Measurements from ENCODE around the gene TTBK1.

TTBK1 gene

GRCh38 chr6:43285832-43286231, 42.6 kb downstream of the TTBK1 start:
- no peak for DNase-seq
- Histone ChIP-seq H2AK5ac (ENCODE audit: low read length) (no peak overlapping the region), H3K4me3 (ENCODE audit: low read depth, low read length) (no peak overlapping the region), H3K9ac (ENCODE audit: low read length) (no peak overlapping the region), H2BK120ac (ENCODE audit: insufficient read depth, low read length, poor library complexity) (no peak overlapping the region), H3K18ac (ENCODE audit: low read length) (no peak overlapping the region), H2BK12ac (ENCODE audit: low read length) (no peak overlapping the region), H3K9me3 (ENCODE audit: insufficient read depth, low read depth, low read length) (no peaks in the 10 kb centered on the region), H3K79me1 (ENCODE audit: low read length) (no peaks in the 10 kb centered on the region), H3K36me3 (ENCODE audit: control insufficient read depth in 1 of 2, insufficient read depth in 2 of 2, low read length in 2 of 2) (no peaks in the 10 kb centered on the region), H3K23ac (ENCODE audit: low read length) (no peak overlapping the region), H3K4me1 (ENCODE audit: control insufficient read depth in 1 of 2, insufficient read depth in 2 of 2, low read length in 2 of 2) (peaks cover 0 to 5% of the 10 kb centered on the region in 2 experiments), H2AFZ (ENCODE audit: insufficient read depth, low read length, poor library complexity) (no peak overlapping the region), H3K27ac (ENCODE audit: low read depth, low read length) (no peak overlapping the region), H3K14ac (ENCODE audit: low read length) (no peak overlapping the region), H2BK5ac (ENCODE audit: low read depth, low read length, poor library complexity) (no peak overlapping the region), H3K79me2 (ENCODE audit: control insufficient read depth, insufficient read depth, low read length, poor library complexity) (no peaks in the 10 kb centered on the region), H3K4me2 (ENCODE audit: low read length) (no peak overlapping the region), H4K91ac (ENCODE audit: low read depth, low read length) (no peak overlapping the region), H3K27me3 (ENCODE audit: insufficient read depth, low read length) (peaks cover 7% of the 10 kb centered on the region), H3K4ac (ENCODE audit: low read depth, low read length) (no peak overlapping the region), H4K12ac (ENCODE audit: low read depth, low read length) (no peak overlapping the region), H4K8ac (ENCODE audit: low read depth, low read length) (no peak overlapping the region)
- WGBS (ENCODE audit: extremely low coverage, insufficient coverage, insufficient read length) = no CpG with 5 or more reads among the region's 5 CpGs

- H3K23ac ChIP-seq (ENCODE audit: low read length) = no peak overlapping the region
- H3K4me2 ChIP-seq (ENCODE audit: low read length) = no peak overlapping the region
- WGBS (ENCODE audit: extremely low coverage, insufficient coverage, insufficient read length) = no CpG with 5 or more reads among the region's 6 CpGs
These were observed 43.2 kb downstream of the TTBK1 start for GRCh38 chr6:43286456-43286979.

GRCh38 chr6:43286980-43287716, 43.9 kb downstream of the TTBK1 start:
- H2AK5ac ChIP-seq (ENCODE audit: low read length) = no peak overlapping the region
- H3K23ac ChIP-seq (ENCODE audit: low read length) = no peak overlapping the region
- no peak overlapping the region for H3K4ac ChIP-seq (ENCODE audit: low read depth, low read length)
- no peak overlapping the region for H4K12ac ChIP-seq (ENCODE audit: low read depth, low read length)
- H3K4me1 ChIP-seq (ENCODE audit: control insufficient read depth in 1 of 2, insufficient read depth in 2 of 2, low read length in 2 of 2) = peaks cover 0 to 4% of the 10 kb centered on the region in 2 experiments
- WGBS (ENCODE audit: extremely low coverage, insufficient coverage, insufficient read length) = no CpG with 5 or more reads among the region's 10 CpGs
- H3K9ac ChIP-seq (ENCODE audit: low read length) = no peak overlapping the region
- H2BK12ac ChIP-seq (ENCODE audit: low read length) = no peak overlapping the region
- H3K27me3 ChIP-seq (ENCODE audit: insufficient read depth, low read length) = peaks cover 7% of the 10 kb centered on the region
- no peaks in the 10 kb centered on the region for H3K79me2 ChIP-seq (ENCODE audit: control insufficient read depth, insufficient read depth, low read length, poor library complexity)
- no peak overlapping the region for H3K4me3 ChIP-seq (ENCODE audit: low read depth, low read length)
- H3K14ac ChIP-seq (ENCODE audit: low read length) = no peak overlapping the region
- H2AFZ ChIP-seq (ENCODE audit: insufficient read depth, low read length, poor library complexity) = no peak overlapping the region
- H2BK120ac ChIP-seq (ENCODE audit: insufficient read depth, low read length, poor library complexity) = no peak overlapping the region
- H4K8ac ChIP-seq (ENCODE audit: low read depth, low read length) = no peak overlapping the region
- H3K9me3 ChIP-seq (ENCODE audit: insufficient read depth, low read depth, low read length) = no peaks in the 10 kb centered on the region
- DNase-seq = no peak
- no peaks in the 10 kb centered on the region for H3K36me3 ChIP-seq (ENCODE audit: control insufficient read depth in 1 of 2, insufficient read depth in 2 of 2, low read length in 2 of 2)
- H4K91ac ChIP-seq (ENCODE audit: low read depth, low read length) = no peak overlapping the region
- no peak overlapping the region for H3K27ac ChIP-seq (ENCODE audit: low read depth, low read length)
- no peak overlapping the region for H3K4me2 ChIP-seq (ENCODE audit: low read length)
- no peak overlapping the region for H2BK5ac ChIP-seq (ENCODE audit: low read depth, low read length, poor library complexity)
- H3K18ac ChIP-seq (ENCODE audit: low read length) = no peak overlapping the region
- H3K79me1 ChIP-seq (ENCODE audit: low read length) = no peaks in the 10 kb centered on the region

More at GRCh38 chr6:43286456-43286979, 43.2 kb downstream of the TTBK1 start:
- DNase-seq = no peak
- Histone ChIP-seq H3K14ac (ENCODE audit: low read length) (no peak overlapping the region), H3K27me3 (ENCODE audit: insufficient read depth, low read length) (peaks cover 7% of the 10 kb centered on the region), H3K27ac (ENCODE audit: low read depth, low read length) (no peak overlapping the region), H3K18ac (ENCODE audit: low read length) (no peak overlapping the region), H2BK5ac (ENCODE audit: low read depth, low read length, poor library complexity) (no peak overlapping the region), H3K79me1 (ENCODE audit: low read length) (no peaks in the 10 kb centered on the region), H3K9me3 (ENCODE audit: insufficient read depth, low read depth, low read length) (no peaks in the 10 kb centered on the region), H3K9ac (ENCODE audit: low read length) (no peak overlapping the region), H2AK5ac (ENCODE audit: low read length) (no peak overlapping the region), H3K4me1 (ENCODE audit: control insufficient read depth in 1 of 2, insufficient read depth in 2 of 2, low read length in 2 of 2) (peaks cover 0 to 4% of the 10 kb centered on the region in 2 experiments), H3K4me3 (ENCODE audit: low read depth, low read length) (no peak overlapping the region), H4K12ac (ENCODE audit: low read depth, low read length) (no peak overlapping the region), H4K8ac (ENCODE audit: low read depth, low read length) (no peak overlapping the region), H2BK12ac (ENCODE audit: low read length) (no peak overlapping the region), H2BK120ac (ENCODE audit: insufficient read depth, low read length, poor library complexity) (no peak overlapping the region), H3K36me3 (ENCODE audit: control insufficient read depth in 1 of 2, insufficient read depth in 2 of 2, low read length in 2 of 2) (no peaks in the 10 kb centered on the region), H3K4ac (ENCODE audit: low read depth, low read length) (no peak overlapping the region), H4K91ac (ENCODE audit: low read depth, low read length) (no peak overlapping the region), H2AFZ (ENCODE audit: insufficient read depth, low read length, poor library complexity) (no peak overlapping the region), H3K79me2 (ENCODE audit: control insufficient read depth, insufficient read depth, low read length, poor library complexity) (no peaks in the 10 kb centered on the region)

- Histone ChIP-seq H3K4me1 (ENCODE audit: control insufficient read depth in 1 of 2, insufficient read depth in 2 of 2, low read length in 2 of 2) (peaks cover 0 to 4% of the 10 kb centered on the region in 2 experiments), H2AFZ (ENCODE audit: insufficient read depth, low read length, poor library complexity) (no peak overlapping the region), H2BK120ac (ENCODE audit: insufficient read depth, low read length, poor library complexity) (no peak overlapping the region), H3K9ac (ENCODE audit: low read length) (no peak overlapping the region), H3K4ac (ENCODE audit: low read depth, low read length) (no peak overlapping the region), H3K9me3 (ENCODE audit: insufficient read depth, low read depth, low read length) (no peaks in the 10 kb centered on the region), H3K27ac (ENCODE audit: low read depth, low read length) (no peak overlapping the region), H2BK12ac (ENCODE audit: low read length) (no peak overlapping the region), H3K79me2 (ENCODE audit: control insufficient read depth, insufficient read depth, low read length, poor library complexity) (no peaks in the 10 kb centered on the region), H4K91ac (ENCODE audit: low read depth, low read length) (no peak overlapping the region), H4K12ac (ENCODE audit: low read depth, low read length) (no peak overlapping the region), H4K8ac (ENCODE audit: low read depth, low read length) (no peak overlapping the region), H3K4me2 (ENCODE audit: low read length) (no peak overlapping the region), H2AK5ac (ENCODE audit: low read length) (no peak overlapping the region), H3K23ac (ENCODE audit: low read length) (no peak overlapping the region), H3K79me1 (ENCODE audit: low read length) (no peaks in the 10 kb centered on the region), H3K27me3 (ENCODE audit: insufficient read depth, low read length) (peaks cover 7% of the 10 kb centered on the region), H2BK5ac (ENCODE audit: low read depth, low read length, poor library complexity) (no peak overlapping the region), H3K14ac (ENCODE audit: low read length) (no peak overlapping the region), H3K4me3 (ENCODE audit: low read depth, low read length) (no peak overlapping the region), H3K18ac (ENCODE audit: low read length) (no peak overlapping the region), H3K36me3 (ENCODE audit: control insufficient read depth in 1 of 2, insufficient read depth in 2 of 2, low read length in 2 of 2) (no peaks in the 10 kb centered on the region)
- no CpG with 5 or more reads among the region's 7 CpGs for WGBS (ENCODE audit: extremely low coverage, insufficient coverage, insufficient read length)
- no peak for DNase-seq
These were observed 44.7 kb downstream of the TTBK1 start for GRCh38 chr6:43287717-43288679.

Measured in trophoblast cell (in vitro differentiated cells and primary cell).